GM12872 (cell line): ENCODE measurements around the gene DENND2A.

Experiments
- TF ChIP-seq, protein P1 (sequence below): IDR thresholded peaks from 3 replicates; pipeline ENCODE4 v1.5.1; 2011; ENCODE audit warnings: low read depth, mild to moderate bottlenecking, low read length, moderate library complexity; ENCODE audit not compliant: insufficient read depth

DENND2A gene

GRCh38 chr7:140625908-140626868 lies 14.4 kb downstream of the DENND2A start:
- TF ChIP-seq, protein P1, sequence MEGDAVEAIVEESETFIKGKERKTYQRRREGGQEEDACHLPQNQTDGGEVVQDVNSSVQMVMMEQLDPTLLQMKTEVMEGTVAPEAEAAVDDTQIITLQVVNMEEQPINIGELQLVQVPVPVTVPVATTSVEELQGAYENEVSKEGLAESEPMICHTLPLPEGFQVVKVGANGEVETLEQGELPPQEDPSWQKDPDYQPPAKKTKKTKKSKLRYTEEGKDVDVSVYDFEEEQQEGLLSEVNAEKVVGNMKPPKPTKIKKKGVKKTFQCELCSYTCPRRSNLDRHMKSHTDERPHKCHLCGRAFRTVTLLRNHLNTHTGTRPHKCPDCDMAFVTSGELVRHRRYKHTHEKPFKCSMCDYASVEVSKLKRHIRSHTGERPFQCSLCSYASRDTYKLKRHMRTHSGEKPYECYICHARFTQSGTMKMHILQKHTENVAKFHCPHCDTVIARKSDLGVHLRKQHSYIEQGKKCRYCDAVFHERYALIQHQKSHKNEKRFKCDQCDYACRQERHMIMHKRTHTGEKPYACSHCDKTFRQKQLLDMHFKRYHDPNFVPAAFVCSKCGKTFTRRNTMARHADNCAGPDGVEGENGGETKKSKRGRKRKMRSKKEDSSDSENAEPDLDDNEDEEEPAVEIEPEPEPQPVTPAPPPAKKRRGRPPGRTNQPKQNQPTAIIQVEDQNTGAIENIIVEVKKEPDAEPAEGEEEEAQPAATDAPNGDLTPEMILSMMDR, result no peak

GRCh38 chr7:140624392-140625191 lies 16.0 kb downstream of the DENND2A start:
- TF ChIP-seq, protein P1, result no peak

GRCh38 chr7:140623980-140624379 lies 16.6 kb downstream of the DENND2A start:
- TF ChIP-seq, protein P1, result no peak

DNA sequence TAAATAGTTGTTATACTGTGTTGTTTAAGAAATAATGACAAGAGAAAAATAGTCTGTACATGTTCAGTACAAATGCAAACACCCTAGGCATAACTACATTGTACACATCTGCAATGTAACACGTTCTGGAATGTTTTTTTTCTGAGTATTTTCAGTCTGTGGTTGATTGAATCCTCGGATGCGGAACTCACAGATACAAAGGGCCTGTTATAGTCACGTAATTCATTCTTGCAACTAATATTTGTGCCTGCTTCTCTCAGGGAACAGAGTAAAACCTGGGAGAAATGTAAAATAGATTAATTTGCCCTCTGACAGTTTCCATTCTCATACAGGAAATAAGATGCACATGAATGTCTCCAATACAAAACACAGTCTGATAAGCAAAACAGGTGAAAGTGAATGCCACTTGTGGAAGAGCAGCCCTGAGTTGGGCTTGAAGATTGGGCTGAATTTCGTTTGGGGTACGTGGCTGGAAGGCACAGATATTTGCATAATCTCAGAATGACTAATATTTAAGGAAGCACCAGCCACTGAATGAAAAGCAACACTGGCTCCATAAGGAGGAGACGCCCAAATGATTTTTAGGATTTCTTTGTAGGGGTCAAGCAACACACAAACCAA lies 19.1 kb downstream of the DENND2A start:
- TF ChIP-seq, protein P1, result no peak

DNA sequence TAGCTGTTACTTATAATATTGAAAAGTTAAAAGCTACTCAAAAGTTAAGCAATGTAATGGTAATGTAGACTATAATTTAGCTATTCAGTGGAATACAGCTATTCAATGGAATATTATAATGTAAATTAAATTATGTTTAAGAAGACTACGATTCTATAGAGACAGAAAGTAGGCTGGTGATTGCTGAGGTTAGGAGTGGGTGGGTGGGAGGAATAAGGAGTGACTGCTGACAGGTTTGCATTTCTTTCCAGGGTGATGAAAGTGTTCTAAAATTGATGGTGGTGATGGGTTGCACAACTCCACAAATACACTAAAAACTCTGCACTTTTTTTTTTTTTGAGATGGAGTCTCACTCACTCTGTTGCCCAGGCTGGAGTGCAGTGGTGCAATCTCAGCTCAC lies 21.4 kb downstream of the DENND2A start:
- TF ChIP-seq, protein P1, result no peak

DNA sequence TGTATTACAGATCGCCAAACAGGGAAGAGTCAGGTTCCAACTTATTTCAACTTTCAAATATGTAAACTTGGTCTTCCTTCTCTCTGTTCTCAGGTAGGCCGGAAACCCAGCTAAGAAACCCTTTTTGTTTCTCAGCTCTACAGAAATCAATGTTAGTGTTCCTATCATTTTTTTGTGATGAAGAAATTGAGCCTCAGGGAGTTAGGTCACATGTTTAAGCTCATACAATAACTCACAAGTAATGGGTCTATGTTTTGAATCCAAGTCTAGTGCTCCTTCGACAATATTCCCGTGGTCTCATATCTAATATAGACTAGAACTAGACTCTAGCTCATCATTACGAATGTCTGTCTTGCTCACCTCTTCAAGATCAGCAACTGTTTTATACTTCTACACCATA lies 22.3 kb downstream of the DENND2A start:
- TF ChIP-seq, protein P1, result no peak

- TF ChIP-seq, protein P1, result no peak
Observed at GRCh38 chr7:140617081-140617480, 23.5 kb downstream of the DENND2A start.
